Gastrocnemius medialis (tissue), 4 donors: ENCODE data around the gene LDB3. TPM values are rescaled to one million over a fixed set of nuclear protein-coding genes. Genes with fewer than 3 reads are reported as not detected.

Experiments used
- ATAC-seq, 2 donors: fragments of 150-250 bp; one replicate each; pipeline ENCODE4 v1.9.1; 2016
- DNase-seq, 2 donors: peaks; one replicate each; pipeline ENCODE4 v3.0.0-alpha.2; 2019
- H3K27ac ChIP-seq, 4 donors: fragments of 200-600 bp; sonication (generic); 1 replicate in 1 of 4; 2 replicates in 3 of 4; pipeline ENCODE4 v1.5.1; 2016 to 2018; ENCODE audit warnings: mild to moderate bottlenecking in 2 of 4, moderate library complexity in 1 of 4
- H3K27me3 ChIP-seq, 3 donors: fragments of 200-600 bp; sonication (generic) in 2 of 3; 1 replicate in 1 of 3; 2 replicates in 2 of 3; pipeline versions ENCODE4 v1.5.1 to v1.6.0; 2016 to 2019; ENCODE audit warnings: mild to moderate bottlenecking in 1 of 3, moderate library complexity in 1 of 3
- H3K36me3 ChIP-seq, 2 donors: fragments of 200-600 bp; sonication (generic) in 1 of 2; one replicate each; pipeline ENCODE4 v1.5.1; 2017 to 2018
- H3K4me1 ChIP-seq, 2 donors: fragments of 200-600 bp; sonication (generic) in 1 of 2; one replicate each; pipeline ENCODE4 v1.5.1; 2016 to 2017; ENCODE audit warnings: mild to moderate bottlenecking in 2 of 2
- H3K4me3 ChIP-seq, 4 donors: fragments of 200-600 bp; sonication (generic) in 3 of 4; 1 replicate in 1 of 4; 2 replicates in 3 of 4; pipeline ENCODE4 v1.5.1; 2016 to 2019; ENCODE audit warnings: mild to moderate bottlenecking in 2 of 4
- H3K9me3 ChIP-seq, 3 donors: fragments of 200-600 bp; sonication (generic) in 2 of 3; 1 replicate in 1 of 3; 2 replicates in 2 of 3; pipeline ENCODE4 v1.5.1; 2016 to 2019
- CTCF ChIP-seq, 5 experiments: fragments of 450-650 bp in 3 of 5; fragments of 200-600 bp in 2 of 5; sonication (generic) in 2 of 5; IDR thresholded peaks in 4 of 5; conservative IDR thresholded peaks in 1 of 5; 1 replicate in 4 of 5; 2 replicates in 1 of 5; pipeline ENCODE4 v1.5.1; 2016 to 2019; ENCODE audit warnings: antibody characterized with exemption in 5 of 5, mild to moderate bottlenecking in 3 of 5, moderate library complexity in 3 of 5
- POLR2A ChIP-seq, 2 donors: fragments of 450-650 bp; IDR thresholded peaks; one replicate each; pipeline ENCODE4 v1.6.1; 2017; ENCODE audit warnings: antibody characterized with exemption in 2 of 2, mild to moderate bottlenecking in 2 of 2, moderate library complexity in 2 of 2
- in situ Hi-C, 4 donors: fragments of 200-750 bp; cut with MboI; loops; one replicate each; pipeline versions ENCODE4 v1.15.0 to v1.8.0; 2017; ENCODE audit warnings: low sequenced_read_pairs in 4 of 4
- intact Hi-C: fragments of 100-400 bp; cut with DNase I; formaldehyde crosslinking; loops from one replicate; pipeline ENCODE4 v1.15.1; 2023; ENCODE audit warnings: low total_unique reads
- total RNA-seq, 4 donors: library from RNA; depleted of rRNA; stranded (reverse); fragments of >200 nt; gene quantifications; one replicate each; pipeline versions ENCODE4 v1.1.0 to v1.2.3, GENCODE V29; 2016

LDB3 gene
- total RNA-seq, 4 donors from 2014 or later, result 164 to 305 (median 227) TPM

- in situ Hi-C loops, result no loop called here
- ATAC-seq (no peak), DNase-seq (no peak)
- Histone ChIP-seq H3K4me1 (peaks cover 25 to 28% of the 10 kb centered on the region in 2 donors), H3K27ac (peak overlapping the region in 3 of 4 donors; percentile 15 to 97 (median 31)), H3K36me3 (peaks cover 0 to 42% of the 10 kb centered on the region in 2 donors), H3K9me3 (no peaks in the 10 kb centered on the region), H3K4me3 (no peak overlapping the region), H3K27me3 (no peaks in the 10 kb centered on the region)
- intact Hi-C loops, result no loop called here
- no peak for TF ChIP-seq CTCF (IDR thresholded peaks at IDR 0.05 in 4 of 5, conservative IDR thresholded peaks at IDR 0.05 in 1 of 5)
- TF ChIP-seq POLR2A (IDR thresholded peaks at IDR 0.05), result no peak
Observed at GRCh38 chr10:86724445-86724844, 56.1 kb downstream of the LDB3 start.

- no peak for DNase-seq
- no peaks in the 10 kb centered on the region for H3K9me3 ChIP-seq
- no peak overlapping the region for H3K4me3 ChIP-seq
- ATAC-seq, result no peak
- H3K27me3 ChIP-seq, result no peaks in the 10 kb centered on the region
- in situ Hi-C loops, result no loop called here
- H3K27ac ChIP-seq, result peak overlapping the region; percentile 61 to 86 (median 72)
- intact Hi-C loops, result no loop called here
- TF ChIP-seq POLR2A (IDR thresholded peaks at IDR 0.05), result no peak
- peaks cover 26 to 34% of the 10 kb centered on the region in 2 donors for H3K4me1 ChIP-seq
- peaks cover 0 to 27% of the 10 kb centered on the region in 2 donors for H3K36me3 ChIP-seq
Observed at GRCh38 chr10:86725980-86726676, 57.8 kb downstream of the LDB3 start.

GRCh38 chr10:86726677-86726999 lies 58.3 kb downstream of the LDB3 start:
- DNase-seq (no peak), ATAC-seq (no peak)
- no peaks in the 10 kb centered on the region for H3K27me3 ChIP-seq
- intact Hi-C loops, result no loop called here
- H3K27ac ChIP-seq, result peak overlapping the region; percentile 61 to 86 (median 72)
- no peak overlapping the region for H3K4me3 ChIP-seq
- peaks cover 0 to 27% of the 10 kb centered on the region in 2 donors for H3K36me3 ChIP-seq
- peaks cover 31 to 37% of the 10 kb centered on the region in 2 donors for H3K4me1 ChIP-seq
- in situ Hi-C loops, result no loop called here
- H3K9me3 ChIP-seq, result no peaks in the 10 kb centered on the region
- TF ChIP-seq POLR2A (IDR thresholded peaks at IDR 0.05), result no peak
- no peak for TF ChIP-seq CTCF (IDR thresholded peaks at IDR 0.05 in 4 of 5, conservative IDR thresholded peaks at IDR 0.05 in 1 of 5)

- peak overlapping the region; percentile 61 to 86 (median 72) for H3K27ac ChIP-seq
Observed at GRCh38 chr10:86727470-86727869, 59.2 kb downstream of the LDB3 start.

GRCh38 chr10:86728056-86728455 lies 59.7 kb downstream of the LDB3 start:
- DNase-seq (no peak), ATAC-seq (peak in 1 of 2 donors; percentile 25)
- Histone ChIP-seq H3K9me3 (no peaks in the 10 kb centered on the region), H3K27ac (peak overlapping the region; percentile 61 to 86 (median 72)), H3K4me3 (no peak overlapping the region), H3K27me3 (no peaks in the 10 kb centered on the region), H3K36me3 (peaks cover 0 to 27% of the 10 kb centered on the region in 2 donors), H3K4me1 (peaks cover 45 to 51% of the 10 kb centered on the region in 2 donors)
- in situ Hi-C loops (no loop called here), intact Hi-C loops (no loop called here)
- TF ChIP-seq CTCF (IDR thresholded peaks at IDR 0.05 in 4 of 5, conservative IDR thresholded peaks at IDR 0.05 in 1 of 5) (no peak), POLR2A (IDR thresholded peaks at IDR 0.05) (no peak)

More at GRCh38 chr10:86727470-86727869, 59.2 kb downstream of the LDB3 start:
- H3K27me3 ChIP-seq, result no peaks in the 10 kb centered on the region
- peak in 1 of 2 donors; percentile 64 for DNase-seq
- no peaks in the 10 kb centered on the region for H3K9me3 ChIP-seq
- H3K4me3 ChIP-seq, result no peak overlapping the region
- H3K4me1 ChIP-seq, result peaks cover 39 to 46% of the 10 kb centered on the region in 2 donors
- peak; percentile 68 to 79 for ATAC-seq
- TF ChIP-seq POLR2A (IDR thresholded peaks at IDR 0.05), result no peak
- in situ Hi-C loops (no loop called here), intact Hi-C loops (no loop called here)
- peaks cover 0 to 27% of the 10 kb centered on the region in 2 donors for H3K36me3 ChIP-seq
